GM12878 (cell line): ENCODE data around the gene LTB4R. TPM values are rescaled to one million over a fixed set of nuclear protein-coding genes. Genes with fewer than 3 reads are reported as not detected.

Experiments
- BMI1 ChIP-seq: fragments of 450-650 bp; IDR thresholded peaks from 2 replicates; pipeline ENCODE4 v1.6.1; 2016; ENCODE audit warnings: mild to moderate bottlenecking, moderate library complexity, borderline replicate concordance
- HDGF ChIP-seq: fragments of 450-650 bp; IDR thresholded peaks from 2 replicates; pipeline ENCODE4 v1.6.1; 2016; ENCODE audit warnings: antibody characterized with exemption
- IKZF2 ChIP-seq, 2 experiments: fragments of 450-650 bp; IDR thresholded peaks; 2 replicates each; pipeline ENCODE4 v1.6.1; 2017; ENCODE audit warnings: mild to moderate bottlenecking in 2 of 2, moderate library complexity in 2 of 2
- MYB ChIP-seq: fragments of 150-350 bp; IDR thresholded peaks from 2 replicates; pipeline ENCODE4 v1.6.1; 2014; ENCODE audit warnings: mild to moderate bottlenecking, low read depth, low read length, borderline replicate concordance
- NR2C1 ChIP-seq: fragments of 450-650 bp; IDR thresholded peaks from 2 replicates; pipeline ENCODE4 v1.6.1; 2017; ENCODE audit warnings: antibody characterized with exemption, mild to moderate bottlenecking, moderate library complexity
- POLR2A ChIP-seq: IDR thresholded peaks from 2 replicates; pipeline ENCODE4 v1.6.1; 2011; ENCODE audit warnings: low read depth, mild to moderate bottlenecking, low read length
- RB1 ChIP-seq: fragments of 450-650 bp; formaldehyde crosslinking; IDR thresholded peaks from 2 replicates; pipeline ENCODE4 v1.6.1; 2017; ENCODE audit warnings: mild to moderate bottlenecking, borderline replicate concordance
- RUNX3 ChIP-seq: IDR thresholded peaks from 2 replicates; pipeline ENCODE4 v1.6.1; 2012; ENCODE audit warnings: low read length, inconsistent platforms
- SMAD5 ChIP-seq: IDR thresholded peaks from 2 replicates; pipeline ENCODE4 v1.6.1; 2016; ENCODE audit warnings: antibody characterized with exemption, low read depth
- STAT1 ChIP-seq: fragments of 450-650 bp; conservative IDR thresholded peaks from 2 replicates; pipeline ENCODE4 v1.6.1; 2014; ENCODE audit warnings: antibody characterized with exemption, mild to moderate bottlenecking
- TCF12 ChIP-seq: IDR thresholded peaks from 2 replicates; pipeline ENCODE4 v1.6.1; 2011; ENCODE audit warnings: low read depth, mild to moderate bottlenecking, low read length
- USF2 ChIP-seq: IDR thresholded peaks from 2 replicates; pipeline ENCODE4 v1.6.1; 2011; ENCODE audit warnings: low read depth, low read length, improper control_type of control experiment, borderline replicate concordance
- ZBTB11 ChIP-seq: fragments of 450-650 bp; formaldehyde crosslinking; IDR thresholded peaks from 2 replicates; pipeline ENCODE4 v1.5.0; 2022; ENCODE audit warnings: mild to moderate bottlenecking, missing genetic modification characterization
- ZBTB33 ChIP-seq: fragments of 450-650 bp; IDR thresholded peaks from 2 replicates; pipeline ENCODE4 v1.6.1; 2017; ENCODE audit warnings: mild to moderate bottlenecking
- ZNF384 ChIP-seq: IDR thresholded peaks from 2 replicates; pipeline ENCODE4 v1.6.1; 2012; ENCODE audit warnings: low read depth, mild to moderate bottlenecking, low read length, improper control_type of control experiment, borderline replicate concordance
- ZNF687 ChIP-seq: fragments of 450-650 bp; IDR thresholded peaks from 2 replicates; pipeline ENCODE4 v1.6.1; 2017; ENCODE audit warnings: mild to moderate bottlenecking, moderate library complexity
- ZZZ3 ChIP-seq: IDR thresholded peaks from 2 replicates; pipeline ENCODE4 v1.6.1; 2011; ENCODE audit warnings: low read depth; ENCODE audit not compliant: control insufficient read depth, insufficient read length
- polyA plus RNA-seq, 11 experiments: library from polyadenylated mRNA; depleted of rRNA in 4 of 11; unstranded in 6 of 11; stranded (reverse) in 5 of 11; fragments of >200 nt; fragmentation: Nextera tagmentation in 4 of 11; fragmentation: Illumina TruSeq in 1 of 11; extraction: Ambion mirVana in 4 of 11; extraction: Trizol in 1 of 11; gene quantifications; 1 replicate in 1 of 11; 2 replicates in 10 of 11; pipeline versions ENCODE4 v1.2.1 to v1.2.3, GENCODE V29; 2011 to 2016; ENCODE audit warnings: inconsistent platforms in 2 of 11, missing spikeins in 2 of 11, low read depth in 1 of 11
- total RNA-seq, 4 experiments: library from RNA; depleted of rRNA in 3 of 4; stranded (reverse); fragments of >200 nt in 3 of 4; fragmentation: Illumina TruSeq in 1 of 4; extraction: Trizol in 1 of 4; gene quantifications; 2 replicates each; pipeline versions ENCODE4 v1.2.1 to v1.2.3, GENCODE V29; 2013 to 2021
- TF ChIP-seq, protein P1 (sequence below): fragments of 450-650 bp; IDR thresholded peaks from 2 replicates; pipeline ENCODE4 v1.6.1; 2017; ENCODE audit warnings: mild to moderate bottlenecking, low read depth, inconsistent platforms; ENCODE audit not compliant: poor library complexity, severe bottlenecking

The LTB4R gene
- total and polyA plus RNA-seq, 10 of the 15 experiments (the other 5 are each of a cell fraction or from before 2014, with no cell fraction given), result 1.2 to 14.0 (median 4.0) TPM

- TF ChIP-seq NR2C1, result peak; percentile 67
- TF ChIP-seq SMAD5, result peak; percentile 69; the same call in 1 of the 2 replicates
- TF ChIP-seq USF2, result no peak; the same call in 1 of the 2 replicates
- TF ChIP-seq STAT1, result peak; percentile 91
- no peak for TF ChIP-seq ZBTB11 (CRISPR knock-in tag)
- TF ChIP-seq MYB, result no peak
- peak; percentile 98 for TF ChIP-seq ZNF687
- TF ChIP-seq, protein P1, sequence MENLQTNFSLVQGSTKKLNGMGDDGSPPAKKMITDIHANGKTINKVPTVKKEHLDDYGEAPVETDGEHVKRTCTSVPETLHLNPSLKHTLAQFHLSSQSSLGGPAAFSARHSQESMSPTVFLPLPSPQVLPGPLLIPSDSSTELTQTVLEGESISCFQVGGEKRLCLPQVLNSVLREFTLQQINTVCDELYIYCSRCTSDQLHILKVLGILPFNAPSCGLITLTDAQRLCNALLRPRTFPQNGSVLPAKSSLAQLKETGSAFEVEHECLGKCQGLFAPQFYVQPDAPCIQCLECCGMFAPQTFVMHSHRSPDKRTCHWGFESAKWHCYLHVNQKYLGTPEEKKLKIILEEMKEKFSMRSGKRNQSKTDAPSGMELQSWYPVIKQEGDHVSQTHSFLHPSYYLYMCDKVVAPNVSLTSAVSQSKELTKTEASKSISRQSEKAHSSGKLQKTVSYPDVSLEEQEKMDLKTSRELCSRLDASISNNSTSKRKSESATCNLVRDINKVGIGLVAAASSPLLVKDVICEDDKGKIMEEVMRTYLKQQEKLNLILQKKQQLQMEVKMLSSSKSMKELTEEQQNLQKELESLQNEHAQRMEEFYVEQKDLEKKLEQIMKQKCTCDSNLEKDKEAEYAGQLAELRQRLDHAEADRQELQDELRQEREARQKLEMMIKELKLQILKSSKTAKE, result no peak
- peak in 1 of 2 experiments; percentile 41; a peak in 2 of 4 replicates for TF ChIP-seq IKZF2 (IDR thresholded peaks at IDR 0.05)
- no peak for TF ChIP-seq ZNF384
- no peak for TF ChIP-seq ZBTB33
- peak; percentile 91; the same call in 1 of the 2 replicates for TF ChIP-seq RB1
- TF ChIP-seq ZZZ3, result no peak
- peak; percentile 76 for TF ChIP-seq TCF12
- TF ChIP-seq HDGF, result no peak
- no peak for TF ChIP-seq BMI1
- peak; percentile 93 for TF ChIP-seq POLR2A
- TF ChIP-seq RUNX3, result peak; percentile 68; the same call in 1 of the 2 replicates
Measured at GRCh38 chr14:24271134-24271833, 40.0 kb upstream of the LTB4R start, which contains the start of gene RABGGTA (continued).
